ENCODE results near the gene ITGA3.

DNA sequence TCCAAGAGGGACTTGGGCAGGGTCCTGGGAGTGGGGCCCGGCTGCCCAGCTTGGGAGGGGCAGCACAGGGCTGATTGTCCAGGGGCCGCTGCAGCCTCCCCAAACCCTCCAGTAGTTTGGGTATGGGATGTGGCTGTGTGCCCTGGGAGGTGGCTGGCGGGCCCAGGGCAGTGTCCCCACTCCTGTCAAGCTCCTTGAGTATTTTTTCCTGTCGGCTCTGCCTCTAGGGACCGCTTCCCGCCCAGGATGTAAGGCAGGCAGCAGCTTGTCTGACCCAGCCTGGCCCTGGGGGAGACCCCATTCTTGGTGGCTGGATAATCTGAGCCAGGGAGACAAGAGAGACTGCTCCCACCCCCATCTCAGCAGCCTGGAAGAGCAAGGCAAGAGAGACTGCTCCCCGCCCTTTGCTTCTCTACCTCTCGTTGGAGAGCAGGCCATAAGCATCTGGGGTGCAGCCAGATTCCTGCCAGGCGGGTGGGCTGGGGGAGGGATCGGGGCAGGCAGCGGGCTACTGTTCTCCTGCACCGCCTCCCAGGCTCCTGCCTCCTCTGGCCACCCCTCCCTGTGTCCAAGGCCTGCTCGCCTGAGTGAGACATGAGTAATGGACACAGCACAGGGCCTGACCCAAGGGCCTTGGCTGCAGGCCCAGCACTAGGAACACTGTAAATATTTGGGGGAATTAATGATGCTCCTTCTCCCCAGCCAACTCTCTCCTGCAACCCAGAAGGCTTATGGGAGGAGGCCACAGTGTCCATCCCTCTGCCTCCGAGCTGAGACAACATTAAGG is 18.4 kb upstream of the ITGA3 start:
- TF ChIP-seq EP300 (IDR thresholded peaks at IDR 0.05; ENCODE audit: borderline replicate concordance) (peak; percentile 67), FOXM1 (IDR thresholded peaks at IDR 0.05; ENCODE audit: borderline replicate concordance, low read depth) (peak; percentile 44; the same call in 1 of the 2 replicates), REST (IDR thresholded peaks at IDR 0.05; ENCODE audit: low read depth) (no peak), RAD21 (IDR thresholded peaks at IDR 0.05; ENCODE audit: low read depth) (peak; percentile 20; the same call in 1 of the 2 replicates), TCF12 (IDR thresholded peaks at IDR 0.05; ENCODE audit: low read depth) (peak; percentile 80), CEBPB (IDR thresholded peaks at IDR 0.05) (no peak), YY1 (IDR thresholded peaks at IDR 0.05; ENCODE audit: low read depth) (no peak), TAF1 (IDR thresholded peaks at IDR 0.05; ENCODE audit: low read depth) (no peak)
- TF ChIP-seq, protein P1, sequence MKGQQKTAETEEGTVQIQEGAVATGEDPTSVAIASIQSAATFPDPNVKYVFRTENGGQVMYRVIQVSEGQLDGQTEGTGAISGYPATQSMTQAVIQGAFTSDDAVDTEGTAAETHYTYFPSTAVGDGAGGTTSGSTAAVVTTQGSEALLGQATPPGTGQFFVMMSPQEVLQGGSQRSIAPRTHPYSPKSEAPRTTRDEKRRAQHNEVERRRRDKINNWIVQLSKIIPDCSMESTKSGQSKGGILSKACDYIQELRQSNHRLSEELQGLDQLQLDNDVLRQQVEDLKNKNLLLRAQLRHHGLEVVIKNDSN (IDR thresholded peaks at IDR 0.05), result no peak
